CD14-positive monocyte (primary cell): ENCODE results near the gene MYO6. TPM values are rescaled to one million over a fixed set of nuclear protein-coding genes. Genes with fewer than 3 reads are reported as not detected.

ENCODE experiments used
- DNase-seq, 3 donors: peaks; one replicate each; pipeline ENCODE4 v3.0.0-alpha.2; 2011 to 2022
- H2AFZ ChIP-seq: 2 replicates; pipeline ENCODE4 v1.6.0; 2012; ENCODE audit warnings: mild to moderate bottlenecking, low read depth, low read length, inconsistent platforms; ENCODE audit not compliant: insufficient read depth, poor library complexity, severe bottlenecking
- H3K27ac ChIP-seq, 2 donors: 1 replicate in 1 of 2; 2 replicates in 1 of 2; pipeline ENCODE4 v1.5.1; 2012 to 2013; ENCODE audit warnings: low read length in 2 of 2, control low read depth in 1 of 2, inconsistent platforms in 1 of 2, low read depth in 1 of 2, mild to moderate bottlenecking in 1 of 2
- H3K27me3 ChIP-seq, 2 donors: one replicate each; pipeline versions ENCODE4 v1.6.0 to v1.6.1; 2011 to 2013; ENCODE audit warnings: low read length in 2 of 2; ENCODE audit not compliant: control insufficient read depth in 2 of 2, insufficient read depth in 2 of 2
- H3K36me3 ChIP-seq, 2 donors: replicated peaks in 1 of 2; 1 replicate in 1 of 2; 2 replicates in 1 of 2; pipeline versions ENCODE4 v1.5.1 to v1.6.1; 2012 to 2013; ENCODE audit warnings: low read length in 2 of 2, control low read depth in 1 of 2, inconsistent platforms in 1 of 2, mild to moderate bottlenecking in 1 of 2; ENCODE audit not compliant: insufficient read depth in 2 of 2, control insufficient read depth in 1 of 2
- H3K4me1 ChIP-seq, 2 donors: 1 replicate in 1 of 2; 2 replicates in 1 of 2; pipeline versions ENCODE4 v1.5.1 to v1.6.1; 2012 to 2013; ENCODE audit warnings: low read length in 2 of 2, control low read depth in 1 of 2, inconsistent platforms in 1 of 2, mild to moderate bottlenecking in 1 of 2, moderate library complexity in 1 of 2; ENCODE audit not compliant: insufficient read depth in 2 of 2, control insufficient read depth in 1 of 2
- H3K4me2 ChIP-seq: replicated peaks from 2 replicates; pipeline ENCODE3; 2012; ENCODE audit warnings: low read length, moderate library complexity, mild to moderate bottlenecking; ENCODE audit not compliant: poor library complexity, severe bottlenecking; ENCODE audit errors: extremely low read depth
- H3K4me3 ChIP-seq, 3 experiments: fragments of 200-600 bp in 1 of 3; sonication (generic) in 1 of 3; replicated peaks in 1 of 3; 1 replicate in 2 of 3; 2 replicates in 1 of 3; pipeline ENCODE4 v1.5.1; 2011 to 2013; ENCODE audit warnings: low read length in 3 of 3, mild to moderate bottlenecking in 3 of 3, control low read depth in 2 of 3, low read depth in 2 of 3, inconsistent platforms in 1 of 3, moderate library complexity in 1 of 3
- H3K79me2 ChIP-seq: 2 replicates; pipeline ENCODE4 v1.6.0; 2012; ENCODE audit warnings: mild to moderate bottlenecking, control low read depth, inconsistent platforms, low read length, moderate library complexity; ENCODE audit not compliant: insufficient read depth
- H3K9ac ChIP-seq: 2 replicates; pipeline ENCODE4 v1.6.0; 2017; ENCODE audit warnings: low read length, mild to moderate bottlenecking; ENCODE audit not compliant: insufficient read depth, poor library complexity, severe bottlenecking
- H3K9me3 ChIP-seq, 2 donors: replicated peaks in 1 of 2; 1 replicate in 1 of 2; 2 replicates in 1 of 2; pipeline versions ENCODE4 v1.5.1 to v1.6.1; 2012 to 2013; ENCODE audit warnings: low read length in 2 of 2, control low read depth in 1 of 2; ENCODE audit not compliant: control insufficient read depth in 1 of 2, insufficient read depth in 1 of 2
- H4K20me1 ChIP-seq: 2 replicates; pipeline ENCODE4 v1.6.0; 2012; ENCODE audit warnings: mild to moderate bottlenecking, low read length, control low read depth, moderate library complexity; ENCODE audit not compliant: insufficient read depth
- H3K27ac Mint-ChIP-seq, 7 donors: one replicate each; pipeline ENCODE4 v1.8.0; 2020; ENCODE audit warnings: mild to moderate bottlenecking in 7 of 7, mixed read lengths in 7 of 7, moderate library complexity in 6 of 7, inconsistent platforms in 2 of 7
- H3K27me3 Mint-ChIP-seq, 3 donors: one replicate each; pipeline ENCODE4 v1.8.0; 2021 to 2022; ENCODE audit warnings: low read depth in 3 of 3, mild to moderate bottlenecking in 3 of 3, mixed read lengths in 3 of 3, moderate library complexity in 3 of 3, inconsistent platforms in 1 of 3
- H3K36me3 Mint-ChIP-seq, 2 donors: one replicate each; pipeline ENCODE4 v1.8.0; 2020; ENCODE audit warnings: mixed read lengths in 2 of 2, inconsistent platforms in 1 of 2, mild to moderate bottlenecking in 1 of 2
- H3K4me1 Mint-ChIP-seq: one replicate; pipeline ENCODE4 v1.8.0; 2020; ENCODE audit warnings: mild to moderate bottlenecking, mixed read lengths
- H3K4me3 Mint-ChIP-seq, 2 donors: one replicate each; pipeline ENCODE4 v1.8.0; 2020; ENCODE audit warnings: mild to moderate bottlenecking in 2 of 2, mixed read lengths in 2 of 2, moderate library complexity in 1 of 2
- H3K9me3 Mint-ChIP-seq, 7 donors: one replicate each; pipeline ENCODE4 v1.8.0; 2020 to 2022; ENCODE audit warnings: mixed read lengths in 7 of 7, mild to moderate bottlenecking in 6 of 7, moderate library complexity in 6 of 7, inconsistent platforms in 2 of 7
- CTCF ChIP-seq: fragments of 200-600 bp; IDR thresholded peaks from one replicate; pipeline ENCODE4 v1.8.0; 2022; ENCODE audit warnings: antibody characterized with exemption, mild to moderate bottlenecking
- WGBS: methylation state at CpG from one replicate; pipeline ENCODE4 v1.1.5; 2013; ENCODE audit warnings: missing lambda C conversion rate; ENCODE audit not compliant: insufficient coverage; 5-methylcytosine and 5-hydroxymethylcytosine counted together
- intact Hi-C, 2 donors: fragments of 100-400 bp; cut with micrococcal nuclease; formaldehyde crosslinking; loops; one replicate each; pipeline versions ENCODE4 v1.15.0 to v1.15.1; 2023
- polyA plus RNA-seq, 3 donors: library from polyadenylated mRNA; depleted of rRNA in 1 of 3; unstranded in 2 of 3; stranded (reverse) in 1 of 3; fragments of 300-500 nt in 2 of 3; fragments of >200 nt in 1 of 3; fragmentation: Illumina TruSeq in 2 of 3; gene quantifications; 1 replicate in 2 of 3; 2 replicates in 1 of 3; pipeline ENCODE4 v1.2.3, GENCODE V29; 2012 to 2021

Gene MYO6
- polyA plus RNA-seq, 3 donors = not detected

DNA sequence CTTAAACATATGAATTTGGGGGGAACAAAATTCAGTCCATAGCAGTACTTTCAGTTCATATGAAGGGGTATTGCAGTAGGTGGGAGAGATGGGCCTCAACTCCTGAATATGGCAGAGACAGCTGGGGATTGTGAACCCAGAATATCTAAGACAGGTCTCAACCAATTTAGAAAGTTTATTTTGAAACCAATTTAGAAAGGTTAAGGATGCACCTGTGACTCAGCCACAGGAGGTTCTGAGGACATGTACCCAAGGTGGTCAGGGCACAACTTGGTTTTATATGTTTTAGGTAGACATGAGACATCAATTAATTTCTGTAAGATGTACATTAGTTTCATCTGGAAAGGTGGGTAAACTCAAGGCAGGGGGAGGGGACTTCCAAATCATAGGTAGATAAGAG is 59.5 kb downstream of the MYO6 start:
- no peaks in the 10 kb centered on the region for H3K36me3 ChIP-seq

GRCh38 chr6:75812560-75812959 is 63.5 kb downstream of the MYO6 start:
- no peaks in the 10 kb centered on the region for H3K79me2 ChIP-seq
- no peaks in the 10 kb centered on the region for H3K27me3 ChIP-seq
- no peaks in the 10 kb centered on the region for H4K20me1 ChIP-seq
- WGBS = no CpG with 5 or more reads among the region's 1 CpG
- Mint-ChIP-seq H3K36me3 (no peaks in the 10 kb centered on the region), H3K4me3 (no peak overlapping the region), H3K27ac (no peak overlapping the region), H3K4me1 (no peaks in the 10 kb centered on the region), H3K27me3 (peaks cover 0 to 1% (median 0%) of the 10 kb centered on the region in 3 donors), H3K9me3 (peaks cover 3 to 15% (median 8%) of the 10 kb centered on the region in 7 donors)
- no peaks in the 10 kb centered on the region for H3K4me1 ChIP-seq
- no peak for DNase-seq
- H3K9ac ChIP-seq = no peak overlapping the region
- H3K27ac ChIP-seq = no peak overlapping the region
- no peak overlapping the region for H3K4me3 ChIP-seq
- H3K36me3 ChIP-seq = no peaks in the 10 kb centered on the region
- H2AFZ ChIP-seq = no peak overlapping the region
- intact Hi-C loops = no loop called here
- H3K9me3 ChIP-seq = peaks cover 0 to 12% of the 10 kb centered on the region in 2 donors
- no peak for TF ChIP-seq CTCF
- H3K4me2 ChIP-seq = no peak overlapping the region

More for the DNA sequence above, 59.5 kb downstream of the MYO6 start:
- no peaks in the 10 kb centered on the region for H3K4me1 Mint-ChIP-seq
- H3K9me3 ChIP-seq = peaks cover 0 to 14% of the 10 kb centered on the region in 2 donors
- H3K27me3 ChIP-seq = no peaks in the 10 kb centered on the region
- no peak overlapping the region for H3K4me3 Mint-ChIP-seq
- intact Hi-C loops = no loop called here
- DNase-seq = no peak
- no peak overlapping the region for H3K4me3 ChIP-seq
- H3K4me2 ChIP-seq = no peak overlapping the region
- H3K27ac Mint-ChIP-seq = no peak overlapping the region
- no peaks in the 10 kb centered on the region for H3K79me2 ChIP-seq
- peaks cover 2 to 19% (median 6%) of the 10 kb centered on the region in 7 donors for H3K9me3 Mint-ChIP-seq
- H4K20me1 ChIP-seq = no peaks in the 10 kb centered on the region
- no peak for TF ChIP-seq CTCF
- no peaks in the 10 kb centered on the region for H3K4me1 ChIP-seq
- H3K36me3 Mint-ChIP-seq = no peaks in the 10 kb centered on the region
- no peak overlapping the region for H3K27ac ChIP-seq
- no peak overlapping the region for H2AFZ ChIP-seq
- peaks cover 0 to 1% (median 0%) of the 10 kb centered on the region in 3 donors for H3K27me3 Mint-ChIP-seq
- no peak overlapping the region for H3K9ac ChIP-seq
